NCI-H1436 treated with DMSO at 0.1 percent for 48 hours (cell line): ENCODE data around the gene PLPP7.

Experiments used
- DNase-seq: peaks from one replicate; lab custom pipeline; 2025; lab: John Stamatoyannopoulos, UW

Gene PLPP7

DNA sequence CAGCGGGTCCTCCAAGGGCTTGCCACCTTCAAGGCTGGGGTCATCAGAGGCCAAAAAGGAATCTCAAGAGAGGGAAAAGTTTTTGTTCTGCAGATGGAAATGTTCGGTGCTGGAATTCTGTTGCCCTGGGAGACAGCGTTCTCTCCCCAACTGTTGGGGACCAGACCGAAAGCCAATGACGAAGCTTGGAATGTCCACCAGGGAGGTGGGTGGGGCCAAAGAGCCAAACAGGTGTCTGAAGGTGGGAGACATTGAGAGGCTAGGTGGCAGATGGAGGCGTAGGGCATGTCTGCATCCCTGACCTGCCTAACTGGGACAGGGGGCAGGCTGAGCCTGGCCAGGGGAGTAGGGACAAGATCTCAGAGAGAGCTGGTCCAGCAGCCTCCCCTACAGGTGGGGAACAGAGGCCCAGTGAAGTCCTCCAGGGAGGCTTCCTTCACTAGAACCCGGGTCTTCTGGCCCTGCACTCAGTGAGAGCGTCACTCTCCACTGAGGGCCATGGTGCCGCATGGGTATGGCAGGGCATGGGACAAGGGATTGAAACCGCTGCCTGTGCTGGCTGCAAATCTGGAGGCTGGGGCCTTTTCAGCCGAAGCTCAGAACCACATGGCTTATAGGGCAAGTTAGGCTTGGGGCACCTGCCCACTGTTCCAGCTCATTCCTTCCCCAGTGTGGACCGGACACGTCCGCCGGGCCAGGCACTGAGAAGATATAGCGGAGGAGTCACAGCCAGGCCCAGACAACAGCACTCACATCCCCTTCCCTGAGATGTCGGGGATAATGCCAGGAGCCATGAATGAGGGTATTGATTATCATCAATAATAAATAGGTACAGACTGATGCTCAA, 8.2 kb upstream of the PLPP7 start:
- DNase-seq = no peak

DNA sequence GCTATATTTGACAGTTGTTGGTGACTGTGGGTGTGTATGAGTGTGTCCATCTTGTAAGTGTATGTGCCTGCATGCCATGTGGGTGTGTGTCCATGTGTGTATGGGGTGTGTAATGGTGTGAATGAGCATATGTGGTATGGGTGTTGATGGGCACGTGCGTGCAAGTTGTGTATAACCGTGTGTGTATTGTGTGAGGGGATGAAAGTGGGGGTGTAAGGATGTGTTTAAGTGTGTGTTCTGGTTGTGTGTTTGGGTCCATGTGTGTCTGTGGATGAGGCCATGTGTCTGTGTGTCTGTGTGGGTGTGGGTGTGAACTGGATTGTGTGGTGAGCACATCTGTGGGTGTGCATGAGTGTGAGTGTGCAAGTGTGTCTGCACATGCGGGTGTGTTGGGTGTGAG, 7.3 kb upstream of the PLPP7 start:
- no peak for DNase-seq

DNA sequence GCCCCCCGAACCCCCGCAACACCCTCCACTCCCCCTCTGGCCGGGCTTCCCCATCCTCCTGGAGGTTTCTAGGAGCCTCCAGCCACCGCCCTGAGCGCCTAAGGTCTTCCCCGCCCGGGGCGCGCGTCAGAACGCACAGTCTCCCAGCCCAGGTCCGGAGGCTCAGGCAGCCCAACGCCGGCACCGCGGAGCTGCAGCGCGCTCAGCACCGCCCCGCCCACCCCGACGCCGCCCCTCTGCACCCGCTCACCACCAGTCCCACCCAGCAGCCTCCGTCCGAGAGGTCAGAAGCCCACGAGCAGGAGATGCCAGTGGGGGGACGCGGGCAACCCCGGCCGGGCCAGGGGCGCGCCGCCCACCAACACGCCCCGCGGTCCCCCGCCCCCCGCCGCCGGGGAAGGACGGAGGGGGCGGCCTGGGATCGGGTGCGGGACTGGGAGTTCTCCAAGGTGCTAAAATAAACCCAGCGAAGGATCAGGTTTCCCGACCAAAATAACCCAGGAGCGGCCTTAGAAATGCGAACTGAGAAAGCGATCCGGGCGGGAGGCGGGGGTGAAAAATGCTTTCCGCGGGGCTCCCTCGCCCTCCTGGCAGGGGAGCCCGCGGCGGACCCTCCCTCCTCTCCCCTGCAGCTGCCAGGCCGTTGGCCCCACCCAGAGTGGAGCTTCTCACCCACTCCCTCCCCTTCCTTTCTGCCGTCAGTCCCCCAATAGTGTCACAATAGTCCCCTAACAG, 6.7 kb upstream of the PLPP7 start:
- DNase-seq = no peak

DNA sequence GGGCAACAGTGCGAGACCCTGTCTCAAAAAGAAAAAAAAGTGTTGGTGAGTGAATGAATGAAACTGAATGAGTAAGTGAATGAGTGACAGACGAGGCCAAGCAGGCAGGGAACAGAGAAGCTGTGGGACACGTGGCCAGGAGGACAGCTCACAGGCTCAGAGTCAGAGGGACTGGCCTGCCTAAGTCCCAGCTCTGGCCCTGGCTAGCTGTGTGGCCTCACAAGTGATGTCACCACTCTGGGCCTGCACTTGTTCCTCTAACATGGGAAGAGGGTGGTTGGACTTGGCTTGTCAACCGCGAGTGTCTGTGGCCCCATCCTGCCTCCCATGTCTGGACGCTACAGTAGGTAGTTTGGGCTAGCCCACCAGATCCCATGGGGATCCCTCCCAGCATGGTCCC, 4.7 kb upstream of the PLPP7 start:
- DNase-seq = no peak

DNA sequence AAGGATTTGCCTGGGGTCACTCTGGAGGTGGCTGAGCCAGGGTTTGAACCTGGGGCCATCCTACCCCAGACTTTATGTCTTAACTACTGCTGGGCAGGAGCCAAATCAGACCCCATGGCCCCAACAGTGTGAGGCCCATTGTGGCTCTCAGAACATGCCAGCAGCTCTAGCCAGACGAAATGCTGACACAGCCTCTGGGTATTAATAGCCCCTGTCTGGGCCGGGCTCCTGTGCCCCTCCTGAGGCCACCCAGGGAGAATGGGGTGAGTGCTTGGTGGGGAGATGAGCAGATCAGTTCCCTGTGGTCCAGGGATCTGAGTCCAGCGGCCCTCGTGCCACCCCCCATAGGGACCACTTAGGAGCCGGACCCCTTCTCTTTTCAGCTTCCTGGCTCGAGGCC, 2.2 kb upstream of the PLPP7 start:
- no peak for DNase-seq

DNA sequence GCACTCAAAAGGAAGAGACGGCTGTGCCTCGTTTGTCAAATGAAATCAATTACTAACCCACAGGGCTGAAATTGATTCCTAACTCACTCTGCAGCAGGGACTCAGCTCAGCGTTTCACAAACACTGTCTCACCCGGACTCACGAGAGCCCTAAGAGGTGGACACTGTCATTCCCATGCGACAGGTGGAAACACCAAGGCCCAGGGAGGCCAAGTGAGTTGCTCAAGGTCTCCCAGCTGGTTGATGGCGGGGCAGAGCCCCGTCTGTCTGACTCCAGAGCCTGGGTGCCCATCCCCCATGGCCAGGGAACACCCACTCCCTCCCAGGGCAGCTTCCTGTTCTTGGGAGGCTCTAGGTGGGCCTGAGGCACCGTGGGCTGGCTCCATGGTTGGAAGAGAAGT, 1.3 kb upstream of the PLPP7 start:
- no peak for DNase-seq

DNA sequence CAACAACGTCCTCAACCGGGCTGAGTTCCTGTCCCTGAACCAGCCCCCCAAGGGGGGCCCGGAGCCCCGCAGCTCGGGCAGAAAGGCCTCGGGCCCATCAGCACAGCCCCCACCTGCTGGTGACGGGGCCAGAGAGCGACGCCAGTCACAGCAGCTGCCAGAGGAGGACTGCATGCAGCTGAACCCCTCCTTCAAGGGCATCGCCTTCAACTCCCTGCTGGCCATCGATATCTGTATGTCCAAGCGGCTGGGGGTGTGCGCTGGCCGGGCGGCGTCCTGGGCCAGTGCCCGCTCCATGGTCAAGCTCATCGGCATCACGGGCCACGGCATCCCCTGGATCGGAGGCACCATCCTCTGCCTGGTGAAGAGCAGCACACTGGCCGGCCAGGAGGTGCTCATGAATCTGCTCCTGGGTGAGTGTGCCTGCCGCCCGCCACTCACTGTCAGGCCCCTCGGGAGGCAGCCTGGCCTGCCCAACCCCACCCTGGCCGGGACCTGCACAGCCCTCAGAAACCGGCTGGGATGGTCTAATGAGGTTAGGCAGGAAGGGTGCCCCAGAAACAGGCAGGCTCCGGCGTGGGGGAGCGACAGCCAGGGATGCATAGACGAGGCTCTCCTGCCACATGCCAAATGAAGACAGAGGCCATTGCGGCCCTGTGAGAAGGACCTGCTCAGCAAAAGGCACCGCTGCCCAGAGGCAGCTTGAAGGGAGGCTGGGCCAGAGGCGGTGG, 678 bp downstream of the PLPP7 start:
- DNase-seq = no peak

DNA sequence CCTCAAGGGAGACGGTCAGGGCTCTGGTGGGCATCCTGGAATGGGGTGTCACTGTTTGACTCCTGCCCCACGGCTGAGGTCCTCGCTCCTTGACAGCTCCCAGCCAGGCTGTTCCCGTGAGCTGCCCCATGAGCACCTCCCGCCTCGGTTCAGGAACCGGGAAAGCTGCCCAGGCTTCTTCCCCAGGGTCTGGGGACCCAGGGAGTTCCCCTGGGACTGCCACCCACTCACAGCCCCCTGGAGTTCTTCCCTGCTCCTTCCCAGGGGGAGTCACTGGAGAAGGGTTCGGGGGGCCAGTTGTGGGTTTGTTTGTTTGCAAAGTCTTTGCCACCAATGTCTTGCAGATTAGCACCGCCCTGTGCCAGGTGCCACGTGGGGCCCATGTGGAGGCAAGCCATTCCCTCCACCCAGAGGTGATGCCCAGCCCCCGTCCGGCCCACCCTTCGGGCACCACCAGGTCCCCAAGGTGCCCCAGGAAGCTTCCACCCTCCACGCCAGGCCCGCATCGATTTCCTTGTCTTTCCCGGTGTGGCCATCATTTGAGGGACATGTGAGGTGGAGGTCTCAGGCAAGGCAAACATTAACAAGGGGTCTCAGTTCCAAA, 1.3 kb downstream of the PLPP7 start:
- DNase-seq = no peak

DNA sequence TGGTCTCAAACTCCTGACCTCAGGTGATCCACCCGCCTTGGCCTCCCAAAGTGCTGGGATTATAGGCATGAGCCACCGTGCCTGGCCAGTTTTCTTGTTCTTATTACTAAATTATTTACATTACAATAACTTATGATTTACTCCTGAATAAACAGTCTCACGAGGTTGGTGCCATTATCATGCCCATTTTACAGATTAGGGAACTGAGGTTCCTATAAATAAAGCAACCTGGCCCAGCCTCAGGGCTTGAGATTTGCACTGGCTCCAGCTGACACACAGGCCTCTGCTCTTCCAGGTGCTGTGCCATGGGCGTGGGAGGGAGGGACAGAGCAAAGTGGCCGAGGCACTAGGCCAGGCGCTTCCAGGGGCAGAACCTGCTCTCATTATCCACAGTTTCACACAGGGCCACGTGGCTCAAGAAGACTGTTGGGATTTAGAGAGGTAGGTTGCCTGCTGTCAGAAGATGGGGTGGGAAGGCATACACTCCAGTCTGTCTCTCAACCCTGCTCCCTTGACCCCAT, 2.3 kb downstream of the PLPP7 start:
- DNase-seq = no peak

DNA sequence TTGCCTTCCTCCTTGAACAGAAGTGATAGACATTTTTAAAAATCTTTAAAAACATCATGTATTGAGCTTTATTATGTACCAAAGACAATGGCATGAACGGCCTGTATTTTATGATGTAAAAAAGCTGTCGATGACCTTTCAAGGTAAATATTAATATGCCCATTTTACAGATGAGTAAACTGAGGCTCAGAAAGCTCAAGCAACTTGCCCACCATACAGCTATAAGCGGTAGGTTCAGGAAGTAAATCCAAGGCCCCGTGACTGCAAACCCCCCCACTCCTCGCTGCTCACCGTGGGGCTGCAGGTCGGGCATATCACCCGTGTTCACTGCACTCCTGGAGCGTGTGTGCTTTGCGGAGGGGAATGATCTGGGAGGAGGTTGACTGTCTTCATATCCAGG, 3.4 kb downstream of the PLPP7 start:
- no peak for DNase-seq

DNA sequence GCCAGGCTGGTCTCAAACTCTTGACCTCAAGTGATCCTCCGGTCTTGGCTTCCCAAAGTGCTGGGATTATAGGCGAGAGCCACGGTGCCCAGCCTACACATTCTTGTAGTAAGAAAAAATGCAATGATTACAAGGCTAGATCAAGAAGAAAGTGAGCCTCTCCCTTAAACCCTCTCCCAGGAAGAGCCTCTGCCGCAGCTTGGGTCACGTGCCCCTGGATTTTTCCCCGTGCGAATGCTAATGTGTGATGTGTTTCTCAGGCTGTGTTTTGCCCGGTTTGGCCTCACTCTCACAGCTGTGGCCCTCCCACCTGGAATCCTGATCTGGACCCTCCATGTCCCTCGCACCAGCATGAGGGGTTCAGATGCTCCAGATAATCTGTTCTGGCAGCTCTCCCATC, 6.9 kb downstream of the PLPP7 start:
- no peak for DNase-seq

DNA sequence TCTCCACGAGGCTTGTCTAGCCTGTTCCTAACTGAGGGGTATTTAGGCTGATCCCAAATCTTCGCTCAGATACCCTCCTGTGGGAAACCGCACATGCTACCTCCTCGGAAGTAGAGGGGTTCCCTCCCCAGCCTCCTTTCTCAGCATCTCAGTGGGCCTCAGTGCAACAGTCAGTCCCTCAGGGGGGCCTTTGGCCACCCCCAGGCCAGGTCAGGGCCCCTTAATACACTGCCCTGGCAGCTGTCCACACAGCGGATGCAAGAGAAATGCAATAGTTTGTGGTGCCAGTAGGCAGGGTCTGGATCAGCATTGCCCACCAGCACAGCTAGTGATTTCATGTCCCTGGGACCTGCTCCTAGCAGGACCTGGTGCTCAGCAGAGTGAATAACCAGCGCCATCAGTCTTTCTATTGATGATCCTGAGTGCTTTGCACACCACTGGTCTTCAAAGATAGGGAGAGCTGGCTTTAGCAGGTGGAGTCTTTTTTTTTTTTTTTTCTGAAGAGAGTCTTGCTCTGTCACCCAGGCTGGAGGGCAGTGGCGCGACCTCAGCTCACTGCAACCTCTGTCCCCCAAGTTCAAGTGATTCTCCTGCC, 7.5 kb downstream of the PLPP7 start:
- no peak for DNase-seq

DNA sequence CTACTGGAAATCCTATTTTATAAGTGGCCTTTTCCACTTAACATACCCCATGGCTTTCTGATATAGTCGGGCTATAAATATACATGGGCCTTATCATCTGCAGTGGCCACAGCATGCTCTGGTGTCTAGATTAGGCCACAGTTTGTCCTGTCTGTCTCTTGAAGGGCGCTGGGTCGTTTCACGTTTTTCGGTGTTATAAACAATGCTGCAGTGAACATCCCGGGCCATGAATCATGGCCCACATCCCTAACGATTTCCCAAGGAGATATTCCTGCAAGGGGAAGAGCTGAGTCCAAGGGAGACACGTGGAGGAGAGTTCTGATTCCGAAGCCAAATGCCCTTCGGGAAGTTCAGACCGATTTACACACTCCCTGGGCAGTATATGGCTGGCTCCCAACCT, 8.4 kb downstream of the PLPP7 start:
- DNase-seq = no peak

DNA sequence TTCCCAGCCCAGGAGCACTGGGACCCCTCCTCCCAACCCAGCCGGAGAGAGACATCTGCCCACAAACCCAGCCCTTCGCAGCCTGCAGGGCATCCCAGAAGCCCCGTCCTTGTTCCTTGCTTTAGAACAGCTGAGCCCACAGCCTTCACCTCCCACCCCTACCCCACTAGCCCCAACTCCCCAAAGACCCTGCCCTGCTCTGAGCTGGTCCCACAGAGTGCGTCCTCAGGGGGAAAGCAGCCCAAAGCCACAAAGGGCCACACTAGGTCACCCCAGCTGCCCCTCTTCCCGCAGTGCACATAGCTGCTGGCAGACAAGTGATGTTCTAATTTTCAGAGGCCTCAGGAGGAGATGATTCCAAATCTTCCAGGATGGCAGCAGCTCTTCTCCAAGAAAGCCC, 8.8 kb downstream of the PLPP7 start:
- no peak for DNase-seq

DNA sequence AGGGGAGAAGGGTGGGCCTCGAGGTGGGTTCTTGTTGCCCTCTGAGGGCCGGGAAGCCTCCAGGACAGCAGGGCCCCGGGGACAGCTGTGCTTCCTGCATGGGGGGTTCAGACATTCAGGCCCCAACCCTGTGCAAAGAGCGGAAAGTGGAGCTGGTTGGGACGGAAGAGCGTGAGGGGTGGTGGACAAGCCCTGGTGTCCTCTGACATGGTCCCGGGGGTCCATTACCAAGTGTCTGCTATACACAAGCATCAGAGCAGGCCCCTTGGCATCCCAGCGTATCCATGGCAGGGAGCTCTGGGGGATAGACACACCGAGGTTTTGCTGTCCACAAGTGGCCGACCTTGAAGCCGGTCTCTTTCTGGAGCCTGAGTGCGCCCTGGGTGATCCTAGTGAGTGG, 9.3 kb downstream of the PLPP7 start:
- no peak for DNase-seq

DNA sequence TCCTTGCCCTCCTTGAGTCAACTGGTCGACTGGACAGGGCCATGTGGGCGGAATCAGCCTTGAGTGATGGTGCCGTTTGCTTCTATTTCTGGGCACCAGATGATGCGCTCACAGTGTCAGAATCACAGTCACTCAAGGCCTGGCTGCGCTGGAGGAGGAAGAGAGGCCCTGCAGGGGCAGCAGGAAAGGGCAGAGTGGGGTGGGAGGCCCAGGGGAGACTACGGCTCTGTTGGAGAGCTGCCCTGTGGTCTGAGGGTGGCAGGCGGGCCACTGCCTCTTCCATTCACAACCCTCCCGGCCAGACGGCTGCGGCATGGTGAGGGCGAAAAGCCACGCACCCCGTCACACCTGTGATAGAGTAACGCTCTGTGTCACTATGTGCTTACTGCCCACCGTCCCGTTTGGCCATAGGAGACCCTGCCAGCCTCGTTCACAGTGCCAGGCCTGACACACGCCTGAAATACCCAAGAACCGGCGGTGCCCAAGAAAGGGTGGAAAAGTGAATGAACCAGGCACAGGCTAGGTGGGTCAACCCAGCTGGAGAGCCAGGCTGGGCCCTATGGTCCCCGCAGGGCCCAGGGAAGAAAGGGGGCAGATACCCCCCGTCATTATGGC, 9.9 kb downstream of the PLPP7 start:
- DNase-seq = no peak

DNA sequence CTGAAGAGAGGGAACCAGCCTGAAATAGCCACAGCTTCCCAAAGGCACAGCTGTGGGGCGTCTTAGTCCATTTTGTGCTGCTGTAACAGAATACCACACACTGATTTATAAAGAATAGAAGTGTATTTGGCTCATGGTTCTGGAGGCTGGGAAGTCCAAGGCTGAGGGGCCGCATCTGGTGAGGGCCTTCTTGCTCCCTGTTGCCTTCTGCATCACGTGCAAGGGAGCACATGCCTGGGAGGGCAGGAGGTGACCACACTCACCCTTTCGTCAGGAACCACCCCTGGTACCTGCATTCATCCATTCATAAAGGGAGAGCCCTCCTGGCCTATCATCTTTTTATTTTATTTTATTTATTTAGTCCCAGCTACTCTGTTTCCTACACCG, 10.4 kb downstream of the PLPP7 start:
- no peak for DNase-seq

DNA sequence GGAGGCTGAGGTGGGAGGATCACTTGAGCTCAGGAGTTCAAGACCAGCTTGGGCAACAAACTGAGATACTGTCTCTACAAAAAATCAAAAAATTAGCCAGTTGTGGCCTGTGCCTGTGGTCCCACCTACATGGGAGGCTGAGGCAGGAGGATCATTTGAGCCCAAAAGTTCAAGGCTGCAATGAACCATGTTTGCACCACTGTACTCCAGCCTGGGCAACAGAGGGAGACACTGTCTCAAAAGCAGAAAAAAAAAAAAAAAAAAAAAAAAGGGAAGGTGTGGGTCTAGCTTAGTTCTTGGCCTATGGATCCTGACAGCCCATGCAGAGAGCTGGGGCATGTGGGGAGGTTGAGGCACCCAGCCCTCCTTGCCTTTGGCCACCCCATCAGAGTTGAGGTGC, 10.9 kb downstream of the PLPP7 start:
- DNase-seq = no peak

DNA sequence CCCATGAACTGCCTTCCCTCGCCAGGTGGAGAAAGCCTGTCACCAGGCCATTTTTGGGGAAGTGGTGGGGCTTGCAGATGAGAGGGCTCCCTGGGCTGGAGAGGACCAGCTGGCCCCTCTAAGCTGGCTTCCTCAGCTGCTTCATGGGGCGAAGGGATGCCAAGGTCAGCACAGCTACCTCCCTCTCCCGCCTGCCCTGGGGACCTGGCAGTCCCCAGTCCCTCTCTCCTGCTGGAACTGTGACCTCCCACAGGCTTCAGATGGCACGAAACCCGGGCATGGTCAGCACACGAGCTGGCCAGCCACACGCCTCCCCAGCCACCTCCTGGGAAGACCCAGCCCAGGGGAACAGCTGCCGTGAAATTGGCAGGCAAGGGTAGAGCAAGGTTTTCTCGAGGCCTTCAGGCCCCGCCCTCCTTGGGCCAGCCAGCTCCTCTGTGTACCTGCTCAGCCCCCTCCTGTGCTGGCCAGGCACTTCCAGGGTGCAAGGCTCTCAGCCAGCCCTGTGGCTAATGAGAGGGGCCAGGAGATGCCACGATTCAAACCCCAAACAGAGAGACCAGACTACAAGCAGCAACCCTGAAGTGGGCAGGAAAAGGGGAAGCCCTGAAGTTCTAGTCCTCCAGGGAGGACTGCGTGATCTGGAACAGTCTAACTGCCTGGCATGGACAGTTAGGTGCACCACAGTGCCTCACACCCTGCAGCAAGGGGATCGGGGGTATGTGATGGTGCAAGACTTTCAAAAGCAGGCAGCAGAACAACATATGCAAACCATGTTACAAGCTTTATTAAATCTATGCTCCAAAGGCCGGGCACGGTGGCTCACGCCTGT, 12.9 kb downstream of the PLPP7 start:
- no peak for DNase-seq
